Hepatocyte (in vitro differentiated cells): ENCODE results near the gene ADRM1.

ENCODE experiments used
- EZH2 ChIP-seq: fragments of 200-600 bp; sonication (generic); IDR thresholded peaks from 2 replicates; pipeline ENCODE4 v1.6.1; 2016; ENCODE audit warnings: antibody characterized with exemption, mild to moderate bottlenecking, borderline replicate concordance
- TF ChIP-seq, protein P1 (sequence below): fragments of 200-600 bp; sonication (generic); IDR thresholded peaks from 2 replicates; pipeline ENCODE4 v1.5.1; 2016; ENCODE audit warnings: antibody characterized with exemption, mild to moderate bottlenecking; ENCODE audit not compliant: poor library complexity

GRCh38 chr20:62304331-62305148, 1.7 kb downstream of the ADRM1 start:
- TF ChIP-seq, protein P1, sequence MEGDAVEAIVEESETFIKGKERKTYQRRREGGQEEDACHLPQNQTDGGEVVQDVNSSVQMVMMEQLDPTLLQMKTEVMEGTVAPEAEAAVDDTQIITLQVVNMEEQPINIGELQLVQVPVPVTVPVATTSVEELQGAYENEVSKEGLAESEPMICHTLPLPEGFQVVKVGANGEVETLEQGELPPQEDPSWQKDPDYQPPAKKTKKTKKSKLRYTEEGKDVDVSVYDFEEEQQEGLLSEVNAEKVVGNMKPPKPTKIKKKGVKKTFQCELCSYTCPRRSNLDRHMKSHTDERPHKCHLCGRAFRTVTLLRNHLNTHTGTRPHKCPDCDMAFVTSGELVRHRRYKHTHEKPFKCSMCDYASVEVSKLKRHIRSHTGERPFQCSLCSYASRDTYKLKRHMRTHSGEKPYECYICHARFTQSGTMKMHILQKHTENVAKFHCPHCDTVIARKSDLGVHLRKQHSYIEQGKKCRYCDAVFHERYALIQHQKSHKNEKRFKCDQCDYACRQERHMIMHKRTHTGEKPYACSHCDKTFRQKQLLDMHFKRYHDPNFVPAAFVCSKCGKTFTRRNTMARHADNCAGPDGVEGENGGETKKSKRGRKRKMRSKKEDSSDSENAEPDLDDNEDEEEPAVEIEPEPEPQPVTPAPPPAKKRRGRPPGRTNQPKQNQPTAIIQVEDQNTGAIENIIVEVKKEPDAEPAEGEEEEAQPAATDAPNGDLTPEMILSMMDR: no peak
- no peak for TF ChIP-seq EZH2
